HEK293 (cell line): Measurements from ENCODE around the gene CAPN10.

Experiments
- ELK4 ChIP-seq: IDR thresholded peaks from 2 replicates; pipeline ENCODE4 v1.6.1; 2011; ENCODE audit warnings: mild to moderate bottlenecking, low read depth, low read length, borderline replicate concordance
- GLI2 ChIP-seq: fragments of 450-650 bp; formaldehyde crosslinking; IDR thresholded peaks from 2 replicates; pipeline ENCODE4; 2017; ENCODE audit warnings: missing biosample characterization, missing genetic modification characterization, low read depth, borderline replicate concordance
- HIC1 ChIP-seq: fragments of 450-650 bp; formaldehyde crosslinking; IDR thresholded peaks from 2 replicates; pipeline ENCODE4 v1.5.1; 2016; ENCODE audit warnings: missing biosample characterization, missing genetic modification characterization
- IKZF3 ChIP-seq: fragments of 450-650 bp; IDR thresholded peaks from 2 replicates; pipeline ENCODE4 v1.5.0; 2018; ENCODE audit warnings: missing biosample characterization, mild to moderate bottlenecking, missing genetic modification characterization, moderate library complexity
- KLF7 ChIP-seq: fragments of 450-650 bp; formaldehyde crosslinking; IDR thresholded peaks from 2 replicates; pipeline ENCODE4 v1.5.1; 2016; ENCODE audit warnings: missing biosample characterization, missing genetic modification characterization, borderline replicate concordance
- OSR2 ChIP-seq: fragments of 450-650 bp; formaldehyde crosslinking; IDR thresholded peaks from 2 replicates; pipeline ENCODE4 v1.5.1; 2016; ENCODE audit warnings: missing biosample characterization, missing genetic modification characterization
- PRDM6 ChIP-seq: fragments of 450-650 bp; formaldehyde crosslinking; IDR thresholded peaks from 2 replicates; pipeline ENCODE4 v1.5.1; 2017; ENCODE audit warnings: missing biosample characterization, missing genetic modification characterization
- SCRT1 ChIP-seq: fragments of 450-650 bp; formaldehyde crosslinking; IDR thresholded peaks from 2 replicates; pipeline ENCODE4 v1.5.1; 2016; ENCODE audit warnings: missing biosample characterization, missing genetic modification characterization, borderline replicate concordance
- SP2 ChIP-seq: fragments of 450-650 bp; formaldehyde crosslinking; IDR thresholded peaks from 2 replicates; pipeline ENCODE4 v1.5.1; 2016; ENCODE audit warnings: missing biosample characterization, missing genetic modification characterization
- ZBTB8A ChIP-seq: fragments of 450-650 bp; formaldehyde crosslinking; IDR thresholded peaks from 2 replicates; pipeline ENCODE4 v1.5.1; 2016; ENCODE audit warnings: missing biosample characterization, missing genetic modification characterization
- ZFHX2 ChIP-seq: fragments of 450-650 bp; formaldehyde crosslinking; conservative IDR thresholded peaks from 2 replicates; pipeline ENCODE4 v1.5.1; 2016; ENCODE audit warnings: missing biosample characterization, missing genetic modification characterization
- ZIC2 ChIP-seq: fragments of 450-650 bp; formaldehyde crosslinking; IDR thresholded peaks from 2 replicates; pipeline ENCODE4 v1.5.1; 2016; ENCODE audit warnings: missing biosample characterization, missing genetic modification characterization
- ZNF148 ChIP-seq: fragments of 450-650 bp; formaldehyde crosslinking; IDR thresholded peaks from 2 replicates; pipeline ENCODE4 v1.5.0; 2017; ENCODE audit warnings: missing biosample characterization, missing genetic modification characterization, borderline replicate concordance
- ZNF157 ChIP-seq: fragments of 450-650 bp; formaldehyde crosslinking; IDR thresholded peaks from 2 replicates; pipeline ENCODE4 v1.5.1; 2016; ENCODE audit warnings: missing biosample characterization, missing genetic modification characterization
- ZNF175 ChIP-seq: fragments of 450-650 bp; formaldehyde crosslinking; IDR thresholded peaks from 2 replicates; pipeline ENCODE4 v1.5.1; 2016; ENCODE audit warnings: missing biosample characterization, missing genetic modification characterization
- ZNF324 ChIP-seq: fragments of 450-650 bp; formaldehyde crosslinking; IDR thresholded peaks from 2 replicates; pipeline ENCODE4 v1.5.1; 2016; ENCODE audit warnings: missing biosample characterization, missing genetic modification characterization
- ZNF350 ChIP-seq: fragments of 450-650 bp; formaldehyde crosslinking; IDR thresholded peaks from 2 replicates; pipeline ENCODE4 v1.5.0; 2017; ENCODE audit warnings: missing biosample characterization, mild to moderate bottlenecking, missing genetic modification characterization
- ZNF423 ChIP-seq: fragments of 450-650 bp; formaldehyde crosslinking; IDR thresholded peaks from 2 replicates; pipeline ENCODE4 v1.5.1; 2016; ENCODE audit warnings: missing biosample characterization, missing genetic modification characterization
- ZNF501 ChIP-seq: fragments of 450-650 bp; formaldehyde crosslinking; IDR thresholded peaks from 2 replicates; pipeline ENCODE4 v1.5.1; 2016; ENCODE audit warnings: missing biosample characterization, missing genetic modification characterization
- ZNF521 ChIP-seq: fragments of 450-650 bp; formaldehyde crosslinking; IDR thresholded peaks from 2 replicates; pipeline ENCODE4 v1.5.1; 2017; ENCODE audit warnings: missing biosample characterization, mild to moderate bottlenecking, missing genetic modification characterization
- ZNF585B ChIP-seq: fragments of 450-650 bp; formaldehyde crosslinking; IDR thresholded peaks from 2 replicates; pipeline ENCODE4 v1.5.1; 2016; ENCODE audit warnings: missing biosample characterization, missing genetic modification characterization
- ZNF626 ChIP-seq: fragments of 450-650 bp; sonication (Bioruptor Pico); formaldehyde crosslinking; IDR thresholded peaks from 2 replicates; pipeline ENCODE4 v1.5.1; 2018; ENCODE audit warnings: missing biosample characterization, missing genetic modification characterization, inconsistent platforms
- ZNF843 ChIP-seq: fragments of 450-650 bp; formaldehyde crosslinking; IDR thresholded peaks from 2 replicates; pipeline ENCODE4 v1.5.1; 2016; ENCODE audit warnings: missing biosample characterization, missing genetic modification characterization
- TF ChIP-seq, protein P1 (sequence below): fragments of 450-650 bp; formaldehyde crosslinking; IDR thresholded peaks from 2 replicates; pipeline ENCODE4 v1.5.1; 2016; ENCODE audit warnings: missing biosample characterization, missing genetic modification characterization

Gene CAPN10

GRCh38 chr2:240565333-240566202 lies 21.0 kb upstream of the CAPN10 start (continued):
- TF ChIP-seq ZNF501 (no peak), ELK4 (no peak), ZNF324 (tag by site-specific recombination) (no peak), SCRT1 (tag by site-specific recombination) (no peak), GLI2 (no peak), ZNF423 (tag by site-specific recombination) (no peak), KLF7 (tag by site-specific recombination) (no peak; the same call in 1 of the 2 replicates), ZBTB8A (tag by site-specific recombination) (0 out of 2 replicates have a peak, but pooled peaks have one; percentile 13), ZNF521 (no peak), ZNF843 (tag by site-specific recombination) (no peak), ZNF585B (no peak), ZNF350 (tag by site-specific recombination) (no peak), ZNF626 (tag by site-specific recombination) (no peak), ZNF148 (no peak), HIC1 (tag by site-specific recombination) (peak; percentile 87), ZNF175 (tag by site-specific recombination) (no peak), ZFHX2 (tag by site-specific recombination) (peak; percentile 19; the same call in 1 of the 2 replicates), PRDM6 (tag by site-specific recombination) (no peak), SP2 (tag by site-specific recombination) (peak; percentile 42), IKZF3 (tag by site-specific recombination) (no peak), ZNF157 (tag by site-specific recombination) (no peak), ZIC2 (0 out of 2 replicates have a peak, but pooled peaks have one; percentile 26), OSR2 (tag by site-specific recombination) (0 out of 2 replicates have a peak, but pooled peaks have one; percentile 41)
- TF ChIP-seq, protein P1, sequence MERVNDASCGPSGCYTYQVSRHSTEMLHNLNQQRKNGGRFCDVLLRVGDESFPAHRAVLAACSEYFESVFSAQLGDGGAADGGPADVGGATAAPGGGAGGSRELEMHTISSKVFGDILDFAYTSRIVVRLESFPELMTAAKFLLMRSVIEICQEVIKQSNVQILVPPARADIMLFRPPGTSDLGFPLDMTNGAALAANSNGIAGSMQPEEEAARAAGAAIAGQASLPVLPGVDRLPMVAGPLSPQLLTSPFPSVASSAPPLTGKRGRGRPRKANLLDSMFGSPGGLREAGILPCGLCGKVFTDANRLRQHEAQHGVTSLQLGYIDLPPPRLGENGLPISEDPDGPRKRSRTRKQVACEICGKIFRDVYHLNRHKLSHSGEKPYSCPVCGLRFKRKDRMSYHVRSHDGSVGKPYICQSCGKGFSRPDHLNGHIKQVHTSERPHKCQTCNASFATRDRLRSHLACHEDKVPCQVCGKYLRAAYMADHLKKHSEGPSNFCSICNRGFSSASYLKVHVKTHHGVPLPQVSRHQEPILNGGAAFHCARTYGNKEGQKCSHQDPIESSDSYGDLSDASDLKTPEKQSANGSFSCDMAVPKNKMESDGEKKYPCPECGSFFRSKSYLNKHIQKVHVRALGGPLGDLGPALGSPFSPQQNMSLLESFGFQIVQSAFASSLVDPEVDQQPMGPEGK: peak; percentile 55; the same call in 1 of the 2 replicates
